ENCODE results near the gene TDRKH. TPM values are rescaled to one million over a fixed set of nuclear protein-coding genes. Genes with fewer than 3 reads are reported as not detected.

TDRKH gene, protein sequence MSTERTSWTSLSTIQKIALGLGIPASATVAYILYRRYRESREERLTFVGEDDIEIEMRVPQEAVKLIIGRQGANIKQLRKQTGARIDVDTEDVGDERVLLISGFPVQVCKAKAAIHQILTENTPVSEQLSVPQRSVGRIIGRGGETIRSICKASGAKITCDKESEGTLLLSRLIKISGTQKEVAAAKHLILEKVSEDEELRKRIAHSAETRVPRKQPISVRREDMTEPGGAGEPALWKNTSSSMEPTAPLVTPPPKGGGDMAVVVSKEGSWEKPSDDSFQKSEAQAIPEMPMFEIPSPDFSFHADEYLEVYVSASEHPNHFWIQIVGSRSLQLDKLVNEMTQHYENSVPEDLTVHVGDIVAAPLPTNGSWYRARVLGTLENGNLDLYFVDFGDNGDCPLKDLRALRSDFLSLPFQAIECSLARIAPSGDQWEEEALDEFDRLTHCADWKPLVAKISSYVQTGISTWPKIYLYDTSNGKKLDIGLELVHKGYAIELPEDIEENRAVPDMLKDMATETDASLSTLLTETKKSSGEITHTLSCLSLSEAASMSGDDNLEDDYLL
- 34.2 TPM for polyA plus RNA-seq (2012; ENCODE audit: insufficient read depth, insufficient read length, low read depth)

DNA sequence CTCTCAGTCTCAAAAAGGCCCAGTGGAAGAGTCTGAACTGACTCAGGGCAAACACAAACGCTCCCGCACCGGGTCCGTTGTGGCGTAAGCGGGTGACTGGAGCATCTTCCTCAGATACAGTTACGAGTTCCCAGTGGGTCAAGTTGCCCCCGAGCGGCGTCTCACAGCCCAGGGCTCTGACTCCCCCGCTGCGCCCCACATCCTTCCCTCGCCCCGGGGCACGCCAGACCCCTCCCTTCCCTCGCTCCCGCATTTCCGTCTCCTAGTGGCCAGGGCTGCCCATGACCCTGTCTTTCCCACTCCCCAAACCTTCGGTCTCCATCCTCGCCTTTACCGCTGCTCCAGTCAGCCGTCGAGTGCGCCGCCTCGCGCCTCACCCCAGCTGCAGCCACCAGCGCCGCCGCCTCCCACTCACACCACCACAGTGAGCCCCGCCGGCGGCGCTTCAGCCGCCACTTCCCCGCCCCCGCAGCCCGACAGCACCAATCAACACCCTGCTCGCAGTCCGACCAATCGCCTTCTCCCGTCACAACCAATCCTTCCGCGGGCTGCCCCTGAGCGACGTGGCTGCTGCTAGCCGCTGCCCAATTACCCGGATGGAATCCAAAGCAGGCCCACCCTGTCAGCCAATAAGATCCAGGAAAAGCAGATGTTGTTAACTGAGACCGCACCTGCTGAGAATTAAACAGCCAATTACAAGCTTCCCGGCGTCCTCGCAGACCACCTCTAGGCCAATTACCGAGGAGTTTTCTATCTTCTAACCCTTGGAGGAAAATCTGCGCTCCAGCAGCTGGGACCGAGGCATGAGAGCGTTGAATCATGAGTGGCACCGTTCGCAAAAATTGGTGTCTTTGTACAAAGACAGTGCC lies at the start of gene TDRKH:
Gene TDRKH (minus strand): TSS at position 430 of the 869 bp plus-strand sequence. CDS start 7,478 bp downstream, outside the sequence.
- H3K9me3 ChIP-seq = no peaks in the 10 kb centered on the region
- H3K4me3 ChIP-seq (ENCODE audit: low read depth, low read length) = peak within 1 kb of the TSS; percentile 91
- peak; percentile 99 for DNase-seq

DNA sequence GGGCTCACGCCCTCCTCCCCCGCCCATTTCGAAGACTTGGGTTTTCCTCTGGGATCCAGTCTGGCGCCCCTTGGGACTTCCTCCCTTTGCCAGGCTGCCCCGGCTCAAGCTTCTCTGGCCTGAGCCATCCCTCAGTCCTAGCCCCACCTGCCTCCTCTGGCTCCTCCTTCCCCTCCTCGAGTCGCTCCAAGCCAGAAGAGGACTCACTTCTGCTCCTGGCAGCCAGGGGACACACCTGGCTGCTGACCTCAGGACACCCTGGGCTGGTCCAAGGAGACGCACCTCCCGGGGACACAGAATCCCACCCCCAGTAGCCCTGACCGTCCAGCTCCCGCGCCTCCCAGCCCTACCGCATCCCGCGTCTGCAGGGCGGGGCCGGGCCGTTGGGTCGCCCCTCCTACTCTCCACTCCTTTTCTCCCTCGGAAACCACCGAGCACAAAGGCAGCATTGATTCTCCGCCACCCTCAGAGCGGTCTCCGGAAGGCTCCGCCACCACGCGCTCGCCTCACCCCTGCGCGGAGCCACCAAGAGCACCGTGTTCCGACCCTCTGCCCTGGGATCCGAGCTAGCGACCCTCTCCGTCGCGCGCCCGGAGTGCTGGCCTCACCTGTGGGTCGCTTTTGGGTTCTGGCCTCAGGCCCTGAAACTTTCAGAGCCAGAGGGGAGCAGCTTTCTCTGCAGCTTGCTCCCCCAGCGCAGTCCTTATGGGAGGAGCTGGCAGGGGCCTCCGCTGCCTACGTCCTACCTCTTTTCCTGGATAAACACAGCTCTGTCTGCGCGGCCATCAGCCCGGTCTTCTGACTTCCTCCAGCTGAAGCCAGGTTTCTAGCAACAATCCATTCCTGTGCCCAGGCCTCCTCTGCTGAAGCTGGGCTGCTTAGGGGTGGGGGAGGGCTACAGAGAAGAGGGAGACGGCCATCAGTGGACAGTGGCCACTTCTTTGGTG lies 49.4 kb upstream of the TDRKH start, which contains the start of gene C2CD4D:
Gene C2CD4D (minus strand): TSS at position 364 of the 947 bp plus-strand sequence. CDS start 831 bp downstream, outside the sequence.
- Histone ChIP-seq H3K36me3 (no peaks in the 10 kb centered on the region), H3K9me3 (no peaks in the 10 kb centered on the region), H3K4me1 (peaks cover 6% of the 10 kb centered on the region; the same call in 1 of the 2 replicates), H3K4me3 (ENCODE audit: low read depth, low read length) (no peak within 1 kb of the TSS), H3K27me3 (no peaks in the 10 kb centered on the region)
- DNase-seq = no peak
- TF ChIP-seq, protein P1, sequence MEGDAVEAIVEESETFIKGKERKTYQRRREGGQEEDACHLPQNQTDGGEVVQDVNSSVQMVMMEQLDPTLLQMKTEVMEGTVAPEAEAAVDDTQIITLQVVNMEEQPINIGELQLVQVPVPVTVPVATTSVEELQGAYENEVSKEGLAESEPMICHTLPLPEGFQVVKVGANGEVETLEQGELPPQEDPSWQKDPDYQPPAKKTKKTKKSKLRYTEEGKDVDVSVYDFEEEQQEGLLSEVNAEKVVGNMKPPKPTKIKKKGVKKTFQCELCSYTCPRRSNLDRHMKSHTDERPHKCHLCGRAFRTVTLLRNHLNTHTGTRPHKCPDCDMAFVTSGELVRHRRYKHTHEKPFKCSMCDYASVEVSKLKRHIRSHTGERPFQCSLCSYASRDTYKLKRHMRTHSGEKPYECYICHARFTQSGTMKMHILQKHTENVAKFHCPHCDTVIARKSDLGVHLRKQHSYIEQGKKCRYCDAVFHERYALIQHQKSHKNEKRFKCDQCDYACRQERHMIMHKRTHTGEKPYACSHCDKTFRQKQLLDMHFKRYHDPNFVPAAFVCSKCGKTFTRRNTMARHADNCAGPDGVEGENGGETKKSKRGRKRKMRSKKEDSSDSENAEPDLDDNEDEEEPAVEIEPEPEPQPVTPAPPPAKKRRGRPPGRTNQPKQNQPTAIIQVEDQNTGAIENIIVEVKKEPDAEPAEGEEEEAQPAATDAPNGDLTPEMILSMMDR (IDR thresholded peaks at IDR 0.05; ENCODE audit: low read depth, low read length) = no peak

More for the DNA sequence above, at the start of gene TDRKH:
- no peaks in the 10 kb centered on the region for H3K27me3 ChIP-seq
- TF ChIP-seq, protein P1 (IDR thresholded peaks at IDR 0.05; ENCODE audit: low read depth, low read length) = 0 out of 2 replicates have a peak, but pooled peaks have one; percentile 19
- H3K36me3 ChIP-seq = no peaks in the 10 kb centered on the region
- H3K4me1 ChIP-seq = no peaks in the 10 kb centered on the region

DNA sequence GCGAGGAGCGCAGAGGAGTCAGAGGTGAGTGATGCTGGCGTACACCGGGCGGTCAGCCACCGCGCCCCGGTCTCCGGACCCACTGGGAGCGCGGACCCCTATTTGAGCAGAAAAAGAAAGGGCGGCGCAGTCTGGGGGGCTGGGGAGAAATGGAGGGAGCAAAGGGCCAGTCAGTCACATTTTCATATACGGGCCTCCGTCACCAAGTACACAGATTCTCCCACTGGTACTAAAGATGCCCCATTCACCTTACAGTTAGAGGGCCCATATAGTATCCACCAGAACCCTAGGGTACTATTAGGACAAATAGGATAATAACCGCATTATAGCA lies 48.7 kb upstream of the TDRKH start:
- no peaks in the 10 kb centered on the region for H3K9me3 ChIP-seq
- H3K27me3 ChIP-seq = no peaks in the 10 kb centered on the region
- TF ChIP-seq, protein P1 (IDR thresholded peaks at IDR 0.05; ENCODE audit: low read depth, low read length) = no peak
- no peak for DNase-seq
- H3K4me1 ChIP-seq = peaks cover 6% of the 10 kb centered on the region; the same call in 1 of the 2 replicates
- no peak overlapping the region for H3K4me3 ChIP-seq (ENCODE audit: low read depth, low read length)
- no peaks in the 10 kb centered on the region for H3K36me3 ChIP-seq

DNA sequence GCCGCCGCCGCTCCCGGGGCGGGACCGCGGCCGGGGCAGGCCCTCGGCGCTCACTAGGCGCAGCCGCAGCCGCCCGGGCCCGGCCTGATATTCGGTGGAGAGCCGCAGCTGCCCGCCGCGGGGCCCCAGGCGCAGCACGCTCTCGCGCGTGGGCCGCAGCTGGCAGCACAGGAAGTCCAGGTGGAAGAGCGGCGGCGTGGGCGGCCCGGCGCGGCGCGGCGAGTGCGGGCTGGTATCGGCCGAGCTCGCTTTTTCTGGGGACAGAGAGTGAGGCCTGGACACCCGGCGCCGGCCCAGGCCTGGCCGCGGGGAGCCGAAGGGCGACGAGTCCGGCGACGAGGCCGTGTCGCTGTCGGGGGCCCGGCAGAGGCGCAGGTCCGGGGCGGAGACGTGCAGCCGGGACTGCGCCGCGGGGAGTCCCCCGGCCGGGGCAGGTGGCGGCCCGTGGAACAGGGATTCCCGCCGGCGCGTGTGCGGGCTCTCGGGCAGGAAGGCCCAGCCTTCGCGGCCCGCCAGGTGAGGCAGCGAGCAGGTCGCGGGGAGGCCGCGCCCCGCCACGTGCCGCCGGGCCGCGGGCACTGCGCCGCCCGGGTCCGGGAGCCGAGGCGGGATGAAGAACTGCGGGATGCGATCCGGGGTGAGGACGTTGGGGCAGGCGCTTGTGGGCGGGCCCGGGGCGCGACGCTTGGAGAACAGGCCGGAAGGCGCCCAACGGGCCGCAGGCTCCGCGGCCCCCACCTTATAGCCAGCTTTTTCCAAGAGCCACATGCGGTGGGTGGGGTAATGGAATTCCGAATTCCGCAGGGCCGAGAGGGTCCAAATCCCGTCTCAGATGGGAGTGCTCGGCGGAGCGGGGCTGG lies 48.2 kb upstream of the TDRKH start:
- TF ChIP-seq, protein P1 (IDR thresholded peaks at IDR 0.05; ENCODE audit: low read depth, low read length) = no peak
- H3K9me3 ChIP-seq = no peaks in the 10 kb centered on the region
- H3K36me3 ChIP-seq = no peaks in the 10 kb centered on the region
- no peak overlapping the region for H3K4me3 ChIP-seq (ENCODE audit: low read depth, low read length)
- H3K27me3 ChIP-seq = no peaks in the 10 kb centered on the region
- no peak for DNase-seq
- peaks cover 9% of the 10 kb centered on the region for H3K4me1 ChIP-seq

DNA sequence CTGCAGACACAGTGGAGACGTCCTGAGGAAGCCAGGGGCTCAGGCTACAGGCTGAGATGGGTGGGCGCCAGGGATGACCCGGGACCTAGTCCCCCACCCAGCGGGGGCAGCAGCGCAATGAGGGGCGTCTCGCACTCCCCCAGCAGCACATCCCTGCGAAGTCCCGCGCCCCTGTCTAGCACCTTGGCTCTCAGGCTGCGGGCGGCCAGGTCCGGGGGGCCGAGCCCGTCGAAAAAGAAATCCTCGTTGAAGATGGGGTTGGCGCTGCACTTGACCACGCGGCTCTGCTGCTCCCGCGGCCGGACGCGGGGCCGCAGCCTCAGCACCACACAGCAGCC lies 47.6 kb upstream of the TDRKH start:
- no peak for DNase-seq
- no peaks in the 10 kb centered on the region for H3K36me3 ChIP-seq
- no peaks in the 10 kb centered on the region for H3K9me3 ChIP-seq
- H3K4me3 ChIP-seq (ENCODE audit: low read depth, low read length) = no peak overlapping the region
- TF ChIP-seq, protein P1 (IDR thresholded peaks at IDR 0.05; ENCODE audit: low read depth, low read length) = no peak
- no peaks in the 10 kb centered on the region for H3K27me3 ChIP-seq
- peaks cover 11% of the 10 kb centered on the region for H3K4me1 ChIP-seq

All from BE2C (cell line).